K562 (cell line): Measurements from ENCODE around the gene NRSN2. TPM values are rescaled to one million over a fixed set of nuclear protein-coding genes. Genes with fewer than 3 reads are reported as not detected.

Experiments
- BRD4 ChIP-seq: fragments of 200-600 bp; sonication (generic); IDR thresholded peaks from 2 replicates; pipeline ENCODE4 v1.6.1; 2017; ENCODE audit warnings: inconsistent platforms
- C11orf30 ChIP-seq: fragments of 450-650 bp; IDR thresholded peaks from 2 replicates; pipeline ENCODE4 v1.6.1; 2016; ENCODE audit warnings: low read depth, mild to moderate bottlenecking
- DPF2 ChIP-seq: fragments of 450-650 bp; IDR thresholded peaks from 2 replicates; pipeline ENCODE4 v1.6.1; 2016
- E2F3 ChIP-seq: fragments of 250-450 bp; sonication (Bioruptor Pico); IDR thresholded peaks from 2 replicates; pipeline ENCODE4 v1.4.0; 2020; ENCODE audit warnings: mild to moderate bottlenecking
- ESRRB ChIP-seq: fragments of 250-450 bp; sonication (Bioruptor Pico); IDR thresholded peaks from 2 replicates; pipeline ENCODE4 v1.5.0; 2020; ENCODE audit warnings: mild to moderate bottlenecking, moderate library complexity, borderline replicate concordance
- EZH2 ChIP-seq: IDR thresholded peaks from 2 replicates; pipeline ENCODE4 v1.6.1; 2012; ENCODE audit warnings: low read depth, mild to moderate bottlenecking, inconsistent platforms, low read length, borderline replicate concordance
- KAT7 ChIP-seq: sonication (generic); formaldehyde crosslinking; IDR thresholded peaks from 2 replicates; pipeline ENCODE4 v1.8.0; 2022; ENCODE audit warnings: missing genetic modification reagents, mild to moderate bottlenecking, borderline replicate concordance
- NCOA1 ChIP-seq: fragments of 450-650 bp; IDR thresholded peaks from 2 replicates; pipeline ENCODE4 v1.6.1; 2016; ENCODE audit warnings: low read depth
- POLR3G ChIP-seq: IDR thresholded peaks from 2 replicates; pipeline ENCODE4 v1.6.1; 2011; ENCODE audit not compliant: insufficient read length, insufficient replicate concordance; ENCODE audit errors: extremely low read depth
- PRMT5 ChIP-seq: sonication (generic); formaldehyde crosslinking; IDR thresholded peaks from 2 replicates; pipeline ENCODE4 v1.5.0; 2020; ENCODE audit warnings: missing genetic modification reagents
- RB1 ChIP-seq: fragments of 450-650 bp; IDR thresholded peaks from 2 replicates; pipeline ENCODE4 v1.6.1; 2017; ENCODE audit warnings: low read depth, mild to moderate bottlenecking
- RFX5 ChIP-seq: IDR thresholded peaks from 2 replicates; pipeline ENCODE4 v1.6.1; 2011; ENCODE audit warnings: low read depth, mild to moderate bottlenecking, improper control_type of control experiment, low read length
- SIX5 ChIP-seq, 2 experiments: IDR thresholded peaks; 2 replicates each; pipeline ENCODE4 v1.6.1; 2011; ENCODE audit warnings: low read length in 2 of 2, borderline replicate concordance in 1 of 2, low read depth in 1 of 2, mild to moderate bottlenecking in 1 of 2, moderate library complexity in 1 of 2; ENCODE audit not compliant: insufficient read depth in 1 of 2
- SMAD3 ChIP-seq: fragments of 450-650 bp; formaldehyde crosslinking; conservative IDR thresholded peaks from 2 replicates; pipeline ENCODE4 v1.4.0; 2020; ENCODE audit warnings: mild to moderate bottlenecking
- SREBF1 ChIP-seq: fragments of 150-350 bp; IDR thresholded peaks from 2 replicates; pipeline ENCODE4 v1.6.1; 2014; ENCODE audit warnings: antibody characterized with exemption, low read depth, low read length, borderline replicate concordance
- TFAM ChIP-seq: fragments of 250-450 bp; sonication (Bioruptor Pico); conservative IDR thresholded peaks from 2 replicates; pipeline ENCODE4 v1.5.0; 2021; ENCODE audit warnings: mild to moderate bottlenecking, moderate library complexity
- YBX1 ChIP-seq: fragments of 450-650 bp; IDR thresholded peaks from 2 replicates; pipeline ENCODE4 v1.7.1; 2016; ENCODE audit warnings: mild to moderate bottlenecking
- ZNF778 ChIP-seq: fragments of 450-650 bp; formaldehyde crosslinking; IDR thresholded peaks from 2 replicates; pipeline ENCODE4 v1.4.0; 2020; ENCODE audit warnings: mild to moderate bottlenecking, moderate library complexity
- polyA plus RNA-seq, 8 experiments: library from polyadenylated mRNA; depleted of rRNA in 4 of 8; stranded (reverse) in 5 of 8; unstranded in 3 of 8; fragments of >200 nt; fragmentation: Nextera tagmentation in 2 of 8; fragmentation: Illumina TruSeq in 1 of 8; extraction: Ambion mirVana in 2 of 8; extraction: Trizol in 1 of 8; gene quantifications; 2 replicates each; pipeline versions ENCODE4 v1.2.1 to v1.2.3, GENCODE V29; 2011 to 2014; ENCODE audit warnings: inconsistent platforms in 1 of 8, missing spikeins in 1 of 8
- total RNA-seq, 7 experiments: library from RNA; depleted of rRNA in 6 of 7; stranded (reverse); fragments of >200 nt in 6 of 7; fragmentation: Illumina TruSeq in 2 of 7; extraction: Trizol in 2 of 7; gene quantifications; 2 replicates each; pipeline versions ENCODE4 v1.2.1 to v1.2.3, GENCODE V29; 2011 to 2021; ENCODE audit warnings: low replicate concordance in 1 of 7
- TF ChIP-seq, protein P1 (sequence below): fragments of 450-650 bp; conservative IDR thresholded peaks from 2 replicates; pipeline ENCODE4 v1.6.1; 2016; ENCODE audit warnings: missing genetic modification characterization, low read depth, mild to moderate bottlenecking, missing compliant biosample characterization, moderate library complexity
- TF ChIP-seq, protein P2 (sequence below): fragments of 150-350 bp; IDR thresholded peaks from 2 replicates; pipeline ENCODE4 v1.6.1; 2014; ENCODE audit warnings: low read depth, mild to moderate bottlenecking, low read length, borderline replicate concordance
- TF ChIP-seq, protein P3 (sequence below): fragments of 250-450 bp; sonication (Bioruptor Pico); IDR thresholded peaks from 2 replicates; pipeline ENCODE4 v1.8.0; 2022; ENCODE audit warnings: inconsistent platforms
- TF ChIP-seq, protein P4 (sequence below): fragments of 200-800 bp; sonication (Bioruptor generic); IDR thresholded peaks from 2 replicates; pipeline ENCODE4 v1.6.1; 2017; ENCODE audit warnings: missing genetic modification characterization, missing compliant biosample characterization

The NRSN2 gene
- total and polyA plus RNA-seq, 9 of the 15 experiments (the other 6 are each of a cell fraction or from before 2014, with no cell fraction given) = 7.5 to 29.7 (median 11.1) TPM

DNA sequence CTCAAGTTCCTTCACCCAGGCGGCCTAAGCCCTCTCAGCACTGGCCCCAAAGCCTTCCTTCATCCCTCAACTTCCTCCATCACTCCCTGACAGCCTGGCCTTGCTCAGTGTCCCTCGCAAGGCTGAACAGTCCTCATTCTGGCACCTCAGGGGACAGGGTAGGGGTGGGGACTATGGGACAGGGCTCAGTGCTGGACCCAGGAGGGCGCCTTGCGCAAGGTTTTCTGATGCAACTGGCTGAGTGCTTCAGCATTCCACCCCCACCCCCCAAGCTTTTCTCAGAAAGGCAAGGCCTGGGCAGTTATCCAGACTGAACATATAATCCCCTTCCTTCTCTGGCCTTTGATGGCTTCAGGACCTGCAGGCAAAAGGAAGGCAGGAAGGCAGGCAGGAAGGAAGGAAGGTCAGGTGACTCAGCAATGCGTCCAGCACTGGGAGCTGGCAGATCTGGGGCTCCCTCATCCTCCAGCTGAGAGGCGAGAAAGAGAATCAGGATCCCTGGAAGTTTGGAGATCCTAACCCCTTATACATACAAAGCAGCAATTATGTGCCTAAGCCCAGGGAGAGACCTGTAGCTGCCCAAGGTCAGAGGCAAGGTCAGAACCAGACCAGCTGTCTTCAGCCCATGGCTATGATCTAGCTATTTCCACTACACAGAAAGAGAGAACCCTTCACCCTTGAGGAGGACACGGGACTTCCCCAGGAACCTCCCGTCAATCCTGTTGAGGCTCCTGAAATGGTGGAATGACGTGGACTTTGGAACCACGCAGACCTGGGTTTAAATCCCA is 25.0 kb downstream of the NRSN2 start (continued):
- no peak for TF ChIP-seq YBX1
- no peak for TF ChIP-seq ESRRB (CRISPR knock-in tag)
- no peak for TF ChIP-seq TFAM (CRISPR knock-in tag)
- no peak for TF ChIP-seq E2F3
- TF ChIP-seq SMAD3 (CRISPR knock-in tag) = peak; percentile 53
- no peak for TF ChIP-seq RB1
- no peak for TF ChIP-seq EZH2
- no peak for TF ChIP-seq SIX5 (IDR thresholded peaks at IDR 0.05; ENCODE audit: borderline replicate concordance in 1 of 2, insufficient read depth in 1 of 2, low read depth in 1 of 2, low read length in 2 of 2)
- TF ChIP-seq PRMT5 = no peak
- TF ChIP-seq, protein P1, sequence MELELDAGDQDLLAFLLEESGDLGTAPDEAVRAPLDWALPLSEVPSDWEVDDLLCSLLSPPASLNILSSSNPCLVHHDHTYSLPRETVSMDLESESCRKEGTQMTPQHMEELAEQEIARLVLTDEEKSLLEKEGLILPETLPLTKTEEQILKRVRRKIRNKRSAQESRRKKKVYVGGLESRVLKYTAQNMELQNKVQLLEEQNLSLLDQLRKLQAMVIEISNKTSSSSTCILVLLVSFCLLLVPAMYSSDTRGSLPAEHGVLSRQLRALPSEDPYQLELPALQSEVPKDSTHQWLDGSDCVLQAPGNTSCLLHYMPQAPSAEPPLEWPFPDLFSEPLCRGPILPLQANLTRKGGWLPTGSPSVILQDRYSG (tag) = no peak; the same call in none of the 2 replicates
- TF ChIP-seq, protein P2, sequence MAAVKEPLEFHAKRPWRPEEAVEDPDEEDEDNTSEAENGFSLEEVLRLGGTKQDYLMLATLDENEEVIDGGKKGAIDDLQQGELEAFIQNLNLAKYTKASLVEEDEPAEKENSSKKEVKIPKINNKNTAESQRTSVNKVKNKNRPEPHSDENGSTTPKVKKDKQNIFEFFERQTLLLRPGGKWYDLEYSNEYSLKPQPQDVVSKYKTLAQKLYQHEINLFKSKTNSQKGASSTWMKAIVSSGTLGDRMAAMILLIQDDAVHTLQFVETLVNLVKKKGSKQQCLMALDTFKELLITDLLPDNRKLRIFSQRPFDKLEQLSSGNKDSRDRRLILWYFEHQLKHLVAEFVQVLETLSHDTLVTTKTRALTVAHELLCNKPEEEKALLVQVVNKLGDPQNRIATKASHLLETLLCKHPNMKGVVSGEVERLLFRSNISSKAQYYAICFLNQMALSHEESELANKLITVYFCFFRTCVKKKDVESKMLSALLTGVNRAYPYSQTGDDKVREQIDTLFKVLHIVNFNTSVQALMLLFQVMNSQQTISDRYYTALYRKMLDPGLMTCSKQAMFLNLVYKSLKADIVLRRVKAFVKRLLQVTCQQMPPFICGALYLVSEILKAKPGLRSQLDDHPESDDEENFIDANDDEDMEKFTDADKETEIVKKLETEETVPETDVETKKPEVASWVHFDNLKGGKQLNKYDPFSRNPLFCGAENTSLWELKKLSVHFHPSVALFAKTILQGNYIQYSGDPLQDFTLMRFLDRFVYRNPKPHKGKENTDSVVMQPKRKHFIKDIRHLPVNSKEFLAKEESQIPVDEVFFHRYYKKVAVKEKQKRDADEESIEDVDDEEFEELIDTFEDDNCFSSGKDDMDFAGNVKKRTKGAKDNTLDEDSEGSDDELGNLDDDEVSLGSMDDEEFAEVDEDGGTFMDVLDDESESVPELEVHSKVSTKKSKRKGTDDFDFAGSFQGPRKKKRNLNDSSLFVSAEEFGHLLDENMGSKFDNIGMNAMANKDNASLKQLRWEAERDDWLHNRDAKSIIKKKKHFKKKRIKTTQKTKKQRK = no peak
- TF ChIP-seq ZNF778 (CRISPR knock-in tag) = no peak
- no peak for TF ChIP-seq POLR3G
- peak; percentile 88 for TF ChIP-seq C11orf30
- TF ChIP-seq BRD4 = 0 out of 2 replicates have a peak, but pooled peaks have one; percentile 34
- TF ChIP-seq NCOA1 = peak; percentile 90
- TF ChIP-seq RFX5 = no peak
- peak; percentile 84 for TF ChIP-seq DPF2
- TF ChIP-seq, protein P3, sequence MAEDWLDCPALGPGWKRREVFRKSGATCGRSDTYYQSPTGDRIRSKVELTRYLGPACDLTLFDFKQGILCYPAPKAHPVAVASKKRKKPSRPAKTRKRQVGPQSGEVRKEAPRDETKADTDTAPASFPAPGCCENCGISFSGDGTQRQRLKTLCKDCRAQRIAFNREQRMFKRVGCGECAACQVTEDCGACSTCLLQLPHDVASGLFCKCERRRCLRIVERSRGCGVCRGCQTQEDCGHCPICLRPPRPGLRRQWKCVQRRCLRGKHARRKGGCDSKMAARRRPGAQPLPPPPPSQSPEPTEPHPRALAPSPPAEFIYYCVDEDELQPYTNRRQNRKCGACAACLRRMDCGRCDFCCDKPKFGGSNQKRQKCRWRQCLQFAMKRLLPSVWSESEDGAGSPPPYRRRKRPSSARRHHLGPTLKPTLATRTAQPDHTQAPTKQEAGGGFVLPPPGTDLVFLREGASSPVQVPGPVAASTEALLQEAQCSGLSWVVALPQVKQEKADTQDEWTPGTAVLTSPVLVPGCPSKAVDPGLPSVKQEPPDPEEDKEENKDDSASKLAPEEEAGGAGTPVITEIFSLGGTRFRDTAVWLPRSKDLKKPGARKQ (CRISPR knock-in tag) = no peak
- no peak for TF ChIP-seq KAT7
- TF ChIP-seq, protein P4, sequence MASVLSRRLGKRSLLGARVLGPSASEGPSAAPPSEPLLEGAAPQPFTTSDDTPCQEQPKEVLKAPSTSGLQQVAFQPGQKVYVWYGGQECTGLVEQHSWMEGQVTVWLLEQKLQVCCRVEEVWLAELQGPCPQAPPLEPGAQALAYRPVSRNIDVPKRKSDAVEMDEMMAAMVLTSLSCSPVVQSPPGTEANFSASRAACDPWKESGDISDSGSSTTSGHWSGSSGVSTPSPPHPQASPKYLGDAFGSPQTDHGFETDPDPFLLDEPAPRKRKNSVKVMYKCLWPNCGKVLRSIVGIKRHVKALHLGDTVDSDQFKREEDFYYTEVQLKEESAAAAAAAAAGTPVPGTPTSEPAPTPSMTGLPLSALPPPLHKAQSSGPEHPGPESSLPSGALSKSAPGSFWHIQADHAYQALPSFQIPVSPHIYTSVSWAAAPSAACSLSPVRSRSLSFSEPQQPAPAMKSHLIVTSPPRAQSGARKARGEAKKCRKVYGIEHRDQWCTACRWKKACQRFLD (CRISPR knock-in tag) = peak; percentile 66; the same call in 1 of the 2 replicates
- TF ChIP-seq SREBF1 = no peak
